SKM-1 (cell line): ENCODE results near the gene OPRL1.

ENCODE experiments used
- DNase-seq: peaks from one replicate; lab custom pipeline; 2025; ENCODE audit not compliant: unreplicated experiment; lab: John Stamatoyannopoulos, UW

Gene OPRL1

DNA sequence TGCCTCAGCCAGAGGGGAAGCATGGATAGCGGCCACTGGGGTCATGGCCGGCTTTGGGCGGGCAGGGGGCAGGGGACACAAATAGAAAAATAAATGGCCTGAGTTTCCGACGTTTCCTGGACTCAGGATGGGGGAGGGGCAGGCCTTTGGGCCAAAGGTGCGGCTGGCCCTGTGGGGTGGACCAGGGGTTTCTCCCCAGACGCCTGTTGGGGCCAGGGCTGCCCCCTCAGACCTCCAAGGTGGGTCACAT is 23.3 kb upstream of the OPRL1 start:
- DNase-seq = no peak

DNA sequence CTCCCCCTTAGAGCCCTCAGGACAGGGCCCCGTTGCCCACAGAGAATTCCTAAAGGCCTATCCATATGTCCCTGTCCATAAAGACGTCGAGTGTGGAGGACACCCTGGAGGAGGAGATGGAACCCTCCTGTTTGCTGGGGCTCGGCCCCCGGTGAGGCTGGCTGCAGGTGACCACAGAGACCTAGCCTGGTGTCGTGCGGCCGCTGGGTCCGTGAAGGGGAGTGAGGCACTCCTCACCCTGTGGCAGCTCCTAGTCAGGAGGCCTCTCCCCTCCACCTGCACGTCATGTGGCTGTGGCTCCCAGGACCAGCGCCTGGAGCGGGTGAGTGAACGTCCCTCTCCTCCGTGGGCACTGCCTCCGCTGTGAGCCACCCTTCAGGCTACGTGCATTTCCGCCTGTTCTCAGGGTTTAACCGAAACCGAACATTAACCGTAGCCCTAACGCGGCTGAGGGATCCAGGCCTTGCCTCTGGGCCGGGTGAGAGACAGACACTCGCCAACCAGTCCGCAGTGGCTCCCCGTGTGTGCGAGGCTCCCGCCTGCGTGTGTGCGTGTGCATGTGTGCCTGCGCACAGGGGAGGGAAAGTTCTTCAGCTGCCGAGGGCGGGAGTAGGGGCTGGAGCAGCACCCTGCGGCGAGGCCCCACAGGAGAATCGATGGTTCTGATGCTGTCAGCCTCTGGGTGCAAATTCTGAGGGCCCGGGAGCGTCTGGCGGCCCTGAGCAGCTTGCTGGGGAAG is 22.8 kb upstream of the OPRL1 start:
- DNase-seq = no peak

DNA sequence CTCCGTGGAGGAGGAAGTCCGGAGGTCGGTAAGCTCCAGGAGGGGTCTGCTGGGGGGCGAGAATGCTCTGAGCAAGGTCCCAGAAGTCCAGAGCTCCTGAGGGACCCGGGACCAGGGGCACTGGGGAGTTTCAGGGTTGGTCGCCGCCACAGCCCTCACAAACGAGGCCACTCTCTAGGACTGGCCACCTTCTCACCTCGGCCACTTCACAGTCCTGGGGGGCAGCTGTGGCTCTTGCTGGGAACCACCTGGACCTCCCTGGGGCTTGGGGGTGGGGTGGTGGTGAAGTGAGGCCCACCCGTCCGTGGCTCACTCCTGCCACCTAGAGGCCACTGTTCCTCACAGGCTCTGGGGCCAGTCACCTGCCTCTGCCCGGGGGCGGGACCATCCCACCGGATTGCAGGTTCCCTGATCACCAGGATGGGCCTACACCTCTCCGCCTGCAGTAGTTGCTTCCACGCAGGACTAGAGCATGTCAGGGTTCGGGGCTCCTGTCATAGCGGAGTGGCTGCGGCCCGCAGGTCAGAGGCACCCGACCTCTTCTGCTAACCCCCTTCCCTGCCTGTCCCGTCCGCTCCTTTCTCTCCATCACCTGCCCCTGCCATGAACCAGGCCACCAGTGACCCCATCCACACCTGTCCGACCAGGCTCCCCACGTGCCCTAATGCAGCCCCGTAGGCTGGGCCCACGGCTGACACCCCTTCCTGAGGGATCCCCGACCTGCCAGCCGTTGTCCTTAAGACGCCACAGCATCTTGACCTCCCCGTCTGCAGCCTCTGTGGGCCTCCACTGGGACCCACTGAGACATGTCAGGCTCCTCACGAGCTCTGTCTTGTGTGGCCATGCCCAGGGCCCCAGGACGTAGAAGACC is 22.0 kb upstream of the OPRL1 start:
- peak; percentile 34 for DNase-seq

DNA sequence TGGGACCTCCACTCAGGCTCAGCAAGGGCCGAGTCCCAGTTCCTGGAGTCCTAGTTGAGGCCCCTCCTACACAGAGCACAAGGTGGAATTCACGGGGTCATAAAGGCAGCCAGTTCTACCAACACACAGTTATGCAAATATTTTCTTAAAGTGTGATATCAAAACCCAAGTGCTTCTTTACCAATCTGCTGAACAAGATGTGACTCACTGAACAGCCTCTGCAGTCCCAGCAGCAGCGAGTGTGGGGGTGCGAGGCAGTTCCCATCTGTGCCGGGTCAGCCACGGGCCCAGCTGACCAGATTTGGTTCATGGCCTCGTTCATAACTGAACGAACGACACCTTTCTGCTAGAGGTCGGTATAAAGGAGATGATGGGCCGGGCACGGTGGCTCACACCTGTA is 21.3 kb upstream of the OPRL1 start:
- DNase-seq = no peak

DNA sequence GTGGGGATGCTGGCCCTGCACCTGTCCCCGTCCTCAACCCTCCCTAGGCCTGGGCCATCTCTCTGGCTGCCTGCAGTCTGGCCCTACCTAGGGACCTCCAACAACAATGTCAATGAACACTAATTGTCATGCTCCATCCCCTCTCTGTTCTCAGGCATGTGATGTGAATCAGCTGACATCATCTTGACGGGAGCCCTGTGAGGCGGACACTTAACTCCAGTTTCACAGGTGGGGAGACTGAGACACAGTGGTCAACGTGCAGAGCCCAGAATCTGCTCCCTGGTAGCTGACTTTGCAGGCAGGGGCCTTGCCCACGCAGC is 17.6 kb upstream of the OPRL1 start:
- DNase-seq = no peak

DNA sequence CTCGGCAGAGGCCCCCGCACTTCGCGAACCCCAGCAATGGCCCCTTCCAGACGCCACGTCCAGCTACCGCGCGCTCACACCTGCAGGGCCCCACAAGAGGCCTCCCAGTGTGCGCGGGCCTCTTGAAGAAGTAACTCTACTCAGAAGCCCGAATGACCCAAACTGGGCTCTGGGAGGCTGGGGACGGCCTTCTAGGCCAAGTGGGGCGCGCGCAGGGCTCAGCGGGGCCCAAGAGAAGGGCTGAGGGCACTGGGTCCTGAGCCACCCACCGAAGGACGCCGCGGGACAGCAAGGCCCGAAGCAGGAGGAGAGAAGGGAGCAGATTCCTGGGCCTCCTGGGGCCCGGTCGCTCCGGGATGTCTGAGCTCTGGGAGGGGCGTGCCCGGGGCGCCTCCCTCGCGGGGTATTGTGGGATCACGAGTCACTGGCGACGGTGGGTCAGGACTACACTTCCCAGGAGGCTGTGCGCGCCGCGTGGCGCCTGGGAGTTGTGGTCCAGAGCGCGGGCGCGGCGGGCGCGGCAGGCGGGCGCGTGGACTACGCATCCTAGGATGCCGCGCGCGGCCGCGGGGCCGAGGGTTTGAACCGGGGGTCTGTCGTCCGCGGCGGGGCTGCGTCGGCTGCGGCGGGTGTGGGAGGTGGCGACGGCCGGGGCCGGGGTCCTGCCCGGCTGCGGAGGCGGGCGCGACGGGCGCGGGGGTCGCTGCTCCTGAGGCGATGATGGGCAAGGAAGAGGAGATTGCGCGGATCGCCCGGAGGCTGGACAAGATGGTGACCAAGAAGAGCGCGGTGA is 17.1 kb upstream of the OPRL1 start, which contains the start of gene TCEA2:
Gene TCEA2, plus strand, starts transcription at position 603 of the 793 bp plus-strand sequence. Its CDS starts 115 bp downstream, at position 718.
- DNase-seq = peak; percentile 71

DNA sequence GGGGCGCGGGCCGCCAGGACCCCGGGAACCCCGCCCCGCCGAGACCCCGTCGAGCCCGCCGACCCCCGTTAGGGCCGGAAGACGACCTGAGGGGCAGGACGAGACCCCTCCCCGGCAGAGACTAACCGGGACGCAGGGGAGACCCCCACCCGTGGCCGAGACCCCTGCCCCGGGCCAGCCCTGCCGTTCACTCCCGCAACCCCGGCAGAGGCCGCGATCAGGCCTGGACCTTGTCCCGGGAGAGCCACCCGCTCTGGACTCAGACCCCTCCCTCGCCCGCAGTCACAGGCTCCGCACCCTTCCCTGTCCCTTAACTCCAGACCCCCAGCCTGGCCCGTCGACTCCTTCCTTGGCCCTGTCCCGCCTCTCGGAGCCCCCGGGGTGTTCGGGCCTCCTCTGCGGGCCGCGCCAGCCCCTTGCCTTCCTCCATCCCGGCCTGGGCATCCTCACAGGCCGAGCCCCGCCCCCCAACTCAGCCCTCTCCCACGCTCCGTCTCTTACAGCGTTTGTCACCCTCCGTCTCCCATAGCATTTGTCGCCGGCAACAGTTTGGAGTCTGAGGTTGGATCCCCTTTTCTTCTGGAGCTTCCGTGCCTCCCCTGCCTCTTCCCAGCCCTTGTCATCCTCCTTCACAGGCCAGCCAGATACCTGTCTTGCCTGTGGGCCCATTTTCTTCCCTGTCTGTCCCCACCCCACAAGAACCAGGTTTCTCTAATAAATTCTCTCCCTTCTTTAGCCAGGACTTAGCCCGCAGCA is 16.3 kb upstream of the OPRL1 start:
- no peak for DNase-seq

DNA sequence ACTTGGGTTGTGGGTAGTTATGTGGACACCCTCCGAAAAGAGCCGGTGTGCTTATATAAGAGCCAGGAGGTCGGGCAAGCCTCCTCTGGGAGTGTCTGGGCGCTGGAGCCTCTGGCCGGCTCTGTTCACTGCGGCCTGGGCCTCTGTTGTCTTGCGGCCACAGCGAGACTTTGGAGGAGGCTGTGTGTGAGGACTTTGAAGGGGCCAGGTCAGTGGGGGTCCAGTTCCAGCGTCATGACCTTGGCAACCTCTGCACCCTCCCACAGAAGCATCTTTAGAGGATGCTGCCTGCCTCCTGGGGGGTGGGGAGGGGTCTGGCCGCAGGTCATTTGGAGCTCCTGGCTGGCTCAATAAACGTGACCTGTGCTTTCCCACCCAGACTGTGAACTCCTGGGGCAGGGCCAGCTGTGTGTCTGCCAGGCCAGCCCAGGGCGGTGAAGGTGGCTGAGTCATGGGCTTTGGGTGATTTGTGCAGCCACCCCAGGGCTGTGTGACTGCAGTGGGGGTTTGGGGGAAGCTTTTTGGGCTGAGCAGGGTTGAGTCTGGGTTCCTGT is 15.7 kb upstream of the OPRL1 start:
- no peak for DNase-seq

DNA sequence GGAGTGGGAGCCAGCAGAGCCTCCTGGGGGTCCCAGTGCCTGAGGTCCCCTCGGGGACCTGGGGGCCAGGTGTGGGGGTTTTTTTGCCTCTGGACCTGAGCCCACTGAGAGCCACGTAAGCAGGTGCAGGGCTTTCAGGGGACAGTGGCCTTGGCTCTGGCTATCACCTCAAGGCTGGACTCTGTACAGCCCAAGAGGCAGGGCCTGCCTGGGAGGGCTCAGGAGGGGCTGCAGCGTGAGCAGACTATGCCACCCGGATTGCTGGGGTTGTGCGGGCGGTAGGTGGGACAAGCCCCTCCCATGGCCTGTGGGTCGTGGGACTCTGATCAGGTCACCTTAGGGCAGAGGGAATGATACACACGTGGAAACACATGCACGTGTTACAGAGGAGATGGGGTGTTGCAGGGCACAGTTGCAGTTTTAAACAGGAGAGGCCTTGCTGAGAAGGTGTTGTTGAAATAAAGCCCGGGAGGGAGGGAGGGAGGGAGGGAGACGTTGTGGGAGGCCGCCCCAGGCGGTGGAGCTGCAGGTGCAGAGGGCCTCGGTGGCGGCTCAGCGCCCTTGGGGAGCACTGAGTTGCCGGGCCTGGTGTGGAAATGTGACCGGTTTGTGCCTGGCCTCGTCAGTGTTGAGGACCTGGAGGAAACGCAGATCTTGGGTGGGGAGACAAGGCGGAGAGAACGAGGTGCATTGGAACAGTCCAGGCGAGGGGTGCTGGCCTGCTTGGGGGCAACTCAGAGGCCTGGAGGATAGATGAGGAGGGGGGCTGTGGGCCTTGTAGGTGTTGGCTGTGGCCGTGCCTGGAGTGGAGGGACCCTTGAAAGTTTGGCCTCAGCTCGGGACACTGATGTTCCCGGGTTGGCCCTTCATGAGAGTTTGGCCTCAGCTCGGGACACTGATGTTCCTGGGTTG is 14.6 kb upstream of the OPRL1 start:
- no peak for DNase-seq

DNA sequence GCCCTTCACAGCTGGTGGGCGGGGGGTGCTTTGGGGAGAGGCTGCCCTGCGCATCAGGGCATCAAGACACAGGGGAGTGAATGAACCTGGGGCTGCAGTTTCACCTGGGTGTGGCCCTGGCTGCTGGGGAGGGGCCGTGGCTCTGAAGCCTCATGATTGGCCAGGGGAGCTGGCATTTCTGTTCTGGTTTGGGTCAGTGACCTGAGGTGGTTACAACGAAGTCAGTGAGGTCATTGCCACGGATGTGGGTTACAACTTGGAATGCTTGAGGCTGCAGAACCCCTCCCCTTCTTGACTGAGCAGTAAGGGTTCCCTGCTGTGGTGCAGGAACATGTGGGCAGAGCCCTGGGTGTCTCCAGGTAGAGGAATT is 13.9 kb upstream of the OPRL1 start:
- peak; percentile 75 for DNase-seq

DNA sequence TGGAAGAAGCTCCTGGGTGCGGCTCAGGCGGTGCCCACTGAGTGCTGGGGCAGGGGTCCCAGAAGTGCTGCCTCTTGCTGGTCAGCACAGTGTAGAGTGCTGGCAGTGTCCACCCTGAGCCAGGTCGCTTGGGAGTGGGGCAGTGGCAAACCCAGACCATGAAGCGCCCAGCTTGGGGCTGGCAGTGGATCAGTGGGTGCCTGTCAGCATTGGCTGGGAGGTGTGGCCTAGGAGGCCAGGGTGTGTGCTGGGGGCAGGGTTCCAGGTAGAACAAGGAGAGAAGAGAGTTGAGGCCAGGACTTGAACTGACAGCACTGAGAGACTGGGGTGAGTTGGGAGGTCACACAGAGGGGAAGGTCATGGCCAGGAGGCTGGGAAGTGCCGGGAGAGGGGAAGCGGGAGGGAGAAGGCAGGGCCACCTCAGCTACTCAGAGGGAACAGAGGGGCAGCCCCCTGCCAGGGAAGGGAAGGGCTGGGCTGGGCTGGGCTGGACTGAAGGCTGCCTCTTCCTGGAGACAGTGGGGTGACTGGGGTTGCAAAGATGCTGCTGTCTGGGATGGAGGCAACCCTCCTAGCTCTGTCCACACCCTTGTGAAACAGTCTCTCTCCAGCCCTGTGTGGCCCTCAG is 12.8 kb upstream of the OPRL1 start:
- no peak for DNase-seq

DNA sequence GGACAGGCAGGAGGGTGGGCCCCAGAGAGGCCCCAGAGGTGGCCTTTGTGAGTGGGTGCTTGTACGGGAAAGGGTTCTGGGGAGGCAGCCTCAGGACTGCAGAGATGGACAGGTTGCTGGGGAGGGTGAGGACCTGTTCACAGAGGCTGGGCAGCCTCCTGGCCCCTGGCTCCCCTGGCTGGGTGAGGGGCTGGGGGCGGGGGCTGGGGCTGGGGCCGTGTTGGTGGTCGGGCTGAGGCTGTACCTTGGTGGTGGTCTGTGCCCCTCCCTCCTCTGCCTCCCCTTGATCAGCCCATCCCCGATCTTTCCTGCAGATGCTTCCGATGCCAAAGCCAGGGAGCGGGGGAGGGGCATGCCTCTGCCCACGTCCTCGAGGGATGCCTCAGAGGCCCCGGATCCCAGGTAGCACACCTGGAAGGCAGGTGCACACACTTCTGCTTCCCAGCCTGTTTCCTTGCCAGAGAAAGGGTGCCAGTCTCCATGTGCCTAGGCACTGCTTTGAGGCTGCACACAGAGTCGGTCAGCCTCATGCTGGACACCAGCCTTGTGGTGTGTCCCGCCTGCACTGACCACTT is 12.1 kb upstream of the OPRL1 start:
- no peak for DNase-seq

DNA sequence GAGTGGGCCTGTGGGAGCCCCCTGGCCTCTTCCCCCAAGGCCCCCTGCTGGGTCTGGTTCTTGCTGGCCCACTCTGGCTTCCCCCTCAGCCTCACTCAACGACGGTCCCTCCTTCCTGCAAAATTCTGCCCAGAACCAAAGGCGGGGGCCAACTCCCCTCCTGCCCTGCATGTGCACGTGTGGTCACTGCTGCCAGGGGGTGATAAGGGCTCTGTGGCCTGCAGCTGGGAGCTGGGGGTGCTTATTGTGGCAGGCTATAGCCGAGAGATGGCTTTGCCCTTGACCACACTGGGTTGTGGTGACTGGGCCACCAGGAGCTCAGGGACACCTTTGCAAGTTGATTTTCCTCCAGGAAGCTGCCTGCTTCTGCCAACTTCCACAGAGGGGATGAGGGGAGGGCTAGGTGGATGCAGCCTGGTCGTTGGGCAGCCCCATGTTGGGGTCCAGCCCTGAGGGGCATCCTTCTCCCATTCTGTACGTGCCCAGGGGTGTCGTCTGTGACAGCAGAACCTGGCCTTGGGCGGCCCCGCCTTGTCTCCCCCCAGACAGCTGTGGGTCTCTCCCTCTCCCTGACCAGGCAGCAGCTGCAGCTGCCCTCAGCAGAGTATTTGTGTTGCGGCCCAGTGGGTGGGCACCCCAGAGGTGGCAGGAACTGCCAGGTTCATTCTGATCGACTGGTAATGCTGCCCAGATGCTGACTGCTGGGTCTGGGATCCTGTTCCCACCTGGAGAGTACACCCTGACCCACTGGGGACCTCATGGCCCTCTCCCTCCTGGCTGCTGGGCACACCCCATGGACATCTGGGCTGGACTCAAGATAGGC is 11.3 kb upstream of the OPRL1 start:
- DNase-seq = no peak

DNA sequence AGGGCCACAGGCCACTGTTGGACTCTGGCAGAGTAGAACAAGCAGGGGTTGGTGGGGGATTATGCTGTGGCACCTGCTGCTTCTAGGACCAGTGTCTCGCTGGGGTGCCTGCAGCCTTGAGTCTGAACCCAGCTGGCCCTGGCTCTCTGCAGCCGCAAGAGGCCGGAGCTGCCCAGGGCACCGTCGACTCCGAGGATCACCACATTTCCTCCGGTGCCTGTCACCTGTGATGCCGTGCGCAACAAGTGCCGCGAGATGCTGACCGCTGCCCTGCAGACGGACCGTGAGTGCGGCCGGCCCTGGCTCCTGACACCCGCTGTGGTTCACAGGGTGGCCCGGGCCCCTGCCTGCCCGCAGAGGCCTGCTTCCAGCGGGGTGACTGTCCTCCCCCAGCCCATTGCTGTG is 10.7 kb upstream of the OPRL1 start:
- no peak for DNase-seq

DNA sequence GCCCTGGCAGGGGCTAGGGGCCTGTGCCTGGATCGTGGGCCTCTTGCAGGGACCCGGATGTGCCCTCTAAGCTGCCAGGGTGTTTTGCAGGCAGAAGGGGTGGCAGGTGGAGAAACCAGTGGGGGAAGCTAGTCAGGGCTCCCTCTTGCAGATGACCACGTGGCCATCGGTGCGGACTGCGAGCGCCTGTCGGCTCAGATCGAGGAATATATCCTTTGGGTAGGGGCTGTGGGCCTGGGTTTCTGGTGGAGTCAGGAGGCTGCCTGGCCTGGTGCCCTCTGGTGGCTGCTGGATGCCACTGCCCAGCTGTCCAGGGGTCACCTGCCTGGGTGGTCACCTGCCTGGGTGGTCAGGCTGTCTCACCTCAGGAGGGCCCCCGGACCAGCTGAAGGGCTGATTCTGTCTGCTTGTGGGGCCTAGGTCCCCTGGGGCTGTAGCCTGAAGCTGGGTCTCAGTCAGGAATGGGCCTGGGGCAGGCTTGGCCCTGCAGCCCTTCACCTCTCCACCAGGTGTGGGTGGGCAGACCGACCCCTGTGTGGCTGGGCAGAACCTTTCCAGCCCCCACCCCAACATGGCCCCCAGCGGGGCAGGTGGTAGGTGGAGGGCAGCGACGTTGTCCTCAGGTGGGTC is 10.2 kb upstream of the OPRL1 start:
- no peak for DNase-seq

DNA sequence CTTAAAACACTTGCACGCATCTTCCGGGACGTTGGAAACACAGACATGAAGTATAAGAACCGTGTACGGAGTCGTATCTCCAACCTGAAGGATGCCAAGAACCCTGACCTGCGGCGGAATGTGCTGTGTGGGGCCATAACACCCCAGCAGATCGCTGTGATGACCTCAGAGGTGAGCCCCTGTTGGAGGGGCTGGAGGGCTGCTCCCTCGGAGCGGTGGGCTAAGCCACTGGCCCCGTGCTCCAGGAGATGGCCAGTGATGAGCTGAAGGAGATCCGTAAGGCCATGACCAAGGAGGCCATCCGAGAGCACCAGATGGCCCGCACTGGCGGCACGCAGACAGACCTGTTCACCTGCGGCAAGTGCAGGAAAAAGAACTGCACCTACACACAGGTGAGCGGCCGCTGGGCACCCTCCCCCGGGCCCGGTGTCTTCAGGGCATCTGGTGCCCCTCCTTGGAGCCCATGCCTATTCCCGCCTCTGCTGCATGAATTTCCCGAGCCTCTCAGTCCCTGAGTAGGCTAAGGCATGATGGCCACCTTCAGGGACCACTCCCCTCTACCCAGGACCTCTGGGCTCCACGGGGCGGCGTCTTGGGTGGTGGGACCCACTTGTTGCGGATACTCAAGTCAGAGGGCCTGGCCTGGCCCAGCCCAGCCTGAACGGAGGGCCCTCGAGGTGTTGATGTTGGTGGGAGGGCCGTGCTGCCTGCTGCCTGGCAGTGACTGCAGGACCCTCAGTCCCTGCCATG is 9.5 kb upstream of the OPRL1 start:
- DNase-seq = no peak
